Measurements from ENCODE around the gene PCBP3.
"Not testable (repeated sequence)": the region's sequence is repeated elsewhere in the genome, so short reads cannot be mapped to it uniquely, and the experiment has no call there.

Gene PCBP3

GRCh38 chr21:45828580-45829570 lies 185.3 kb downstream of the PCBP3 start:
- no peak for DNase-seq (ENCODE audit: low read depth in 2 of 2)

DNA sequence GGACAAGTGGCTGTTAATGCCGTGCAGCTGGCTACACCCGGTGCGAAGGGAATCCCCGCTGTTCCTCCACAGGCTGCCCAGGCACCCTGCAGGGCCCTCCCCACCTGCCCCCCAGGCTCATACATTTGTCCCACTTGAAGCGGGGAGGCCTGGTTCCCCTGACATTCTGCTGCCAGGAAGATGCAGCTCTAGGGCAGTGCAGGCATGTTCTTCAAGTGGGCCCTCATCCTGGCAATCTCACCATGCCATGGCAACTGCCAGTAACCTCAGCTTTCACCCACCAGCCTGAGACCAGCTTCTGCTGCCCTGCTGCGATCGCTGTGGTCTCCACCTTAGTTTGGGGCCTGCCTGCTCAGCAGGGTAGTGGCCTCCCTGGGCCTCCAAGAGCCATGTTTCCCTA lies 186.1 kb downstream of the PCBP3 start:
- DNase-seq (ENCODE audit: low read depth in 2 of 2) = no peak

GRCh38 chr21:45830221-45830640 lies 186.7 kb downstream of the PCBP3 start:
- no peak for DNase-seq (ENCODE audit: low read depth in 2 of 2)

DNA sequence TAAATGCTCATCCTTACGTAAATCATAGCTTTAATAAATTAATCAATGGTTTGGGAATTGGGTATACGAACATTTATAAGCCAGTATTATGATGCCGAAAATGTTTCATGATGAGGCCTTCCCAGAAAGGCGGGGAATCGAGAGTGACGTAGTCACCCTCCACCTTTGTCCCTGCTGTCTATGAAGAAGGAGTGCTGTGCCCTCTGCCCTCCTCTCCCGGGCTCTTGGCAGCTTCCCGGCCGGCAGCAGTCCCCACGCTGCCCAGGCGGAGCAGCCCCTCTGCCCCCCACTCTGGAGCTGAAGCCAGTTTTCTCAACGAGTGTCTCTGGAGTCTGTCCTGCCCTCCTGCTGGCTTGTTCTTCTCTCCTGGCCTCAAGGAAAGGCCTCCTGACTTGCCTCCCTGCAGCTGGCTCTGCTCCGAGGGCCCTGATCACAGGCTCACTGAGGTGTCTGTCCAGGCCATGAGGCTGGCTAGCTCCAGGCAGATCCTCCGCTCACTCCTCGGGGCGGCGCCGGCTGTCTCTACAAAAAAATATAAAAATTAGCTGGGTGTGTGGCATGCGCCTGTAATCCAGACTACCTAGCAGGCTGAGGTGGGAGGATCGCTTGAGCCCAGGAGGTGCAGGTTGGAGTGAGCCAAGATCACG lies 187.3 kb downstream of the PCBP3 start:
- no peak for DNase-seq (ENCODE audit: low read depth in 2 of 2)

DNA sequence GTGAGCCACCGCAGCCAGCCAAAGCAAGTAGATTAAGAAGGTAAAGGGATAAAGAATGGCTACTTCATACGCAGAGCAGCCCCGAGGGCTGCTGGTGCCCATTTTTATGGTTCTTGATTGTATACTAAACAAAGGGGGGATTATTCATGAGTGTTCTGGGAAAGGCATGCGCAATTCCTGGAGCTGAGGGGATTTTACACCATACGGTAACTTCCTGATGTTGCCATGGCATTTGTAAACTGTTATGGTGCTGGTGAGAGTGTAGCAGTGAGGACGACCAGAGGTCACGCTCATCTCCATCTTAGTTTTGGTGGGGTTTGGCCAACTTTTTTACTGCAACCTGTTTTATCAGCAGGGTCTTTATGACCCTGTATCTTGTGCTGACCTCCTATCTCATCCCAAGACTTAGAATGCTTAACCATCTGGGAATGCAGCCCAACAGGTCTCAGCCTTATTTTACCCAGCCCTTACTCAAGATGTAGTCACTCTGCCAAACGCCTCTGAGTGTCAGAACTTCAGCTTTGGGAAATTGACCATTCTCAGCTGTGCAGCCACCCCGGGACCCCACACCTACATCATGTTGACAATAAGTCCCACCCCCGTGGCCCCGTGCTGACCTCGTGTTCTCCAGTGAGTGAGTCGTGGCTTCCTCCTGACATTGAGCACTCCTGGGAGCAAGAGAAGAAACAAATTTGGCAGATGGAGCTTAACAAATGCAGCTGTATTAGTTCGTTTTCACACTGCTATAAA lies 188.6 kb downstream of the PCBP3 start:
- no peak for DNase-seq (ENCODE audit: low read depth in 2 of 2)

DNA sequence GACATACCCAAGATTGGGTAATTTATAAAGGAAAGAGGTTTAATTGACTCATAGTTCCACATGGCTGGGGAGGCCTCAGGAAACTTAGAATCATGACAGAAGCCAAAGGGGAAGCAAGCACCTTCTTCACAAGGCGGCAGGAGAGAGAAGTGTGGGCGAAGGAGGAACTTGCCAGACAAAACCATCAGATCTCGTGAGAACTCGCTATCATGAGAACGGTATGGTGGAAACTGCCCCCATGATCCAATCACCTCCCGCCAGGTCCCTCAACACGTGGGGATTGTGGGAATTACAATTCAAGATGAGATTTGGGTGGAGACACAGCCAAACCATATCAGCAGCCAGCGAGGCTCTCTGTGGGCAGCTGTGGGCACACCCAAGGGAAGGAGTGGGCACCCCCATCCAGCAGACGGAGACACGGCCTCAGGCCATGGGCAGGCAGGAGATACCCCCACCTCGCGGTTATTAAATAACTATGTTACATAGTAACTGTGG lies 189.3 kb downstream of the PCBP3 start:
- not testable (repeated sequence) for DNase-seq (ENCODE audit: low read depth in 2 of 2)

DNA sequence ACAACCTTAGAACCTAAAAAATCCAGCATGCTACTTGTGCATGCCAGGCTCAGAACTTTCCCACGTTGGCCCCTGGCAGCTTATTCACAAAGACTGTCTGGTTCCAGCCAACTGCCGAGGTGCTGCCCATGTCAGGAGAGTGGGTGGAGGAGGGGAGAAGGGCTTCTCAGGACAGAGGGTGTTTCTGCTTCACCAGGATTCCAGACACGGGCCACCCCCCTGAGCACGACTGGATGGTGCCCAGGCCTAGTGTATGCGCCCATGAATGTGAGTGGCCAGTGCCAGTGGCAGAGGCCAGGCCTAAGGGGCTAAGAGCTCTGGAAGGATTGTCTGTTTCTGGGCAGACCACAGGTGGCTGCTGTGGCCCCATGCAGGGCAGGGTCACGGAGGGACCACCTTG lies 189.9 kb downstream of the PCBP3 start:
- DNase-seq (ENCODE audit: low read depth in 2 of 2) = no peak

DNA sequence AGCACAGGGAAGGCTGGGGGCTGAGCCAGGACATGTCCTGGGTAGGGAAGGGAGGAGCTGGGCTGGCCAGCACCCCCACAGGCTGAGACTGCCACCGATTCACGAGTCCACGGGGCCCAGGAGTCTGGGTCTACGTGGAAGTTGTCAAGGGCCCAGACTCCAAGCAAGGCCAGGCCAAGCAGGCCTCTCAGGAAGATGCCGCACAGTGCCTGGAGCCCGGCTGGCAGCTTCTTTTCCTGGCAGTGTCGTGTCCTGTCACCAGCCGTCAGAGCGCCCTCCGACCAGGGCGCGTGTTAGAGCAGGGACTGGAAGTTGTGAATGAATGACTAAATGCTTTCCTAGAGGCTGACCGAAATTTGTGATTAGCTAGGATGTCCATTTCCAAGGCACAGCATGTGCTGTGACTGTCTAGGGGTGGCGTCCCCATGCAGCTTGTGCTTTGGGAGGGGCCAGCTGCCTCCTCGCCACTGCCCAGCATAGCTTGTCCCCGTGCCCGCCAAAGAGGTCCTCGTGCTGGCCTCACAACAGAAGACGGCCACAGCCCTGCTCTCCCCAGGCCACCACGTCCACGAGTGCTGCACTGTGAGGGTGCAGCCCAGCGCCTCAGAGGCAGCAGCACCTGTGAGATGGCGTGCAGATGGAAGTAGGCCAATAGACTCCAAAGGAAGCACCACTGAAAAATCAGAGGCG lies 190.6 kb downstream of the PCBP3 start:
- no peak for DNase-seq (ENCODE audit: low read depth in 2 of 2)

GRCh38 chr21:45834821-45835293 lies 191.3 kb downstream of the PCBP3 start:
- DNase-seq (ENCODE audit: low read depth in 2 of 2) = no peak

GRCh38 chr21:45835301-45836267 lies 192.1 kb downstream of the PCBP3 start:
- DNase-seq (ENCODE audit: low read depth in 2 of 2) = no peak

DNA sequence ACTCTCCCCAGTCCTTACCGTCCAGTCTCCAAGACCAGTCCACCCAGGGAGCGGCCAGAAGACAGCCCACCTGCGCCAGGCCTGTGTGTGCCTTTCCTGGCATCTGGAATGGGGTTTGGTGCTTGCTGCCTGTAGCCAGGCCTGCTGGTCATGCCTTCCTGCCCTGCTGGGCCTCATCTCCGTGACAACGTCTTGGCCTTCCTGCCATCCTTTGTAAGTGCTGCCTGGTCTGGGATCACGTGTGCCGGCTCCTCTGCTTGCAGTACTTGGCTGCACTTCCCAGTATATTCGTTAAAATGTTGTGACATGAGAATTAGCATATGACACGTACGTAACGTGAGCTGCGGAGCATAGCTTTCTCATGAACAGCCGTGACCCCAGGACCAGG lies 192.7 kb downstream of the PCBP3 start:
- no peak for DNase-seq (ENCODE audit: low read depth in 2 of 2)

GRCh38 chr21:45836694-45837670 lies 193.5 kb downstream of the PCBP3 start:
- no peak for DNase-seq (ENCODE audit: low read depth in 2 of 2)

DNA sequence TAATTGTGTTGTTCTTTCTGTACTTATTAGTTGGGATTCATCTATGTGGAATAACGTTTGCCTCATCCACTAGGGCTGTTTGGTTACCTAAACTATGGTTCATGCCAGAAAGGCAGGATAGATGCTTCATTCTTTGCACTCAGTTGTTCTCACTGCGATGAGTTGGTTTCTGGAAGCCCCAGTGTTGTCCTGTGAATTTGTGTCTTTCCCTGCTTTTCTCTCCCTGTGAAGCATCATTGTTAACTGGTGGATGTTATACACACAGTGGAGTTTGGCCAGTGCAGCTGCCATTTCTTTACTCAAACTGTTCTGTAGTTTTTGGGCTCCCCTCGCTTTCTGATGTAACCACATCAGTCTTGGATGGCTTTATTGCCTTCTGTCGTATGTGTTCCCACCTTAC lies 194.4 kb downstream of the PCBP3 start:
- no peak for DNase-seq (ENCODE audit: low read depth in 2 of 2)

- no peak for DNase-seq (ENCODE audit: low read depth in 2 of 2)
These were observed 195.1 kb downstream of the PCBP3 start for GRCh38 chr21:45838634-45839033.

- DNase-seq (ENCODE audit: low read depth in 2 of 2) = no peak
These were observed 195.7 kb downstream of the PCBP3 start for GRCh38 chr21:45839274-45839673.

DNA sequence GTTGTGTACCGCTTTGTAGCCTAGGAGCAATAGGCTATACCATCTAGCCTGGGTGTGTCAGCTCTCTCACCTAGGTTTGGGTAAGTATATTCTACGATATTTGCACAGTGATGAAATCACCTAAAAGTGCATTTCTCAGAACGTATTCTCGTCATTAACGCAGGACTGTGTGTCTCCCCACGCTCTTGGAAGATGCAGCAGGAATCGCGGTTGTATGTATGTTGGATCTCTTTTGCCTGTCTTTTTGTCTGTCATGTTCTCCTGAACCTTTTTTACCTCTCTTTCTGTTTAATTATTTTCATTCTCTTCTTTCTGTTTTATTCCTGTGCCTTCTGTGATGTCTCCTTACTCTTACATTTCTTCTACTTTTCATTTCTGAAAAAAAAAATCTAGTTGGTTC lies 197.5 kb downstream of the PCBP3 start:
- no peak for DNase-seq (ENCODE audit: low read depth in 2 of 2)

DNA sequence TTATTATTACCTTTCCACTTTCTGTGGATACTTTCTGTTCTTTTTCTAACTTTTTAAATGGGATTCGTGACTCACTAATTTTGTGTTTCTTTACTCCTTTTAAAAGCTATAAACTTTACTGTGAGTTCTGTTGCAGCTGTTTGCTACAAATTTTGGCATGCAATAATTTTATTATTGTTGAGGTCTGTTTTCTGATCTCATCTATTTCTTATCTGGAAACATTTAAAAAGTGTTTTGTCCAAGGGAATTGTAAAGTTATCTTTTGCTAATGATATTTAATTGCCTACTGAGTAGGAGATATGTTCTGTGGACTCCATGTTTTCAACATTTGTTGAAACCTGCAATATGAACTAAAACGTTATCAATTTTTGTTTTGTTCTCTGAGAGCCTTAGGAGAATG lies 199.9 kb downstream of the PCBP3 start:
- DNase-seq (ENCODE audit: low read depth in 2 of 2) = no peak

DNA sequence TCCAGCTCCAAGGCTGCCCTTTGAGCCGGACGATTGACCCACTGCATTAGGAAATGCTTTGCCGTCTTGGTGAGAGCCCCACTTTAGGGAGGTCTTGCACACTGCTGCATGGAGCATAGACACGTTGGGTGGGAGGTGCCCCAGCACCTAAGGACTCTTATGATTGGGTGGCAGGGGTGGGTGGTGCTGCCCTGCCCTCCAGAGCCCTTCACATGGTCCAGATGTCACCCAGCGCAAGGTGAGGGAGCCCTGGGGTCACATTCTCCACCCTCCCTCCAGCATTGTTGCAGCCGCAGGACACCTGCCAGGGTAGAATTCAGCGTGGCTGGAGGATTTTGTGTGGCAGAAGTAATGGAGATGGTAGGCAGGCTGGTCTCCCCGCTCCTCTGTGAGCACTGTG lies 200.7 kb downstream of the PCBP3 start:
- no peak for DNase-seq (ENCODE audit: low read depth in 2 of 2)
